A673 (cell line): ENCODE data around the gene KHK. TPM values are rescaled to one million over a fixed set of nuclear protein-coding genes. Genes with fewer than 3 reads are reported as not detected.

Source experiments
- BruUV-seq: library from RNA; stranded (reverse); fragments of 400-500 nt; replicated peaks from 2 replicates; lab custom pipeline; 2021; lab: Mats Ljungman, UMichigan
- CTCF ChIA-PET: fragments of 300-600 bp; sonication (Branson Sonifier 250); formaldehyde crosslinking; loops from one replicate; lab custom pipeline; 2022; ENCODE audit warnings: antibody characterized with exemption; lab: Charles Lee
- POLR2A ChIA-PET: fragments of 300-600 bp; sonication (Branson Sonifier 250); formaldehyde crosslinking; loops from one replicate; lab custom pipeline; 2022; ENCODE audit warnings: antibody characterized with exemption; ENCODE audit not compliant: low non-redundant PET; lab: Charles Lee
- DNase-seq: peaks from one replicate; pipeline ENCODE4 v3.0.0-alpha.2; 2015; ENCODE audit warnings: low spot score
- H3K27ac ChIP-seq: fragments of 200-600 bp; sonication (generic); 2 replicates; pipeline ENCODE4 v1.5.1; 2016; ENCODE audit warnings: mixed run types, low read depth, mild to moderate bottlenecking, mixed read lengths, antibody characterized with exemption, low read length; ENCODE audit not compliant: poor library complexity, severe bottlenecking
- H3K27me3 ChIP-seq: fragments of 200-600 bp; sonication (generic); replicated peaks from 2 replicates; pipeline ENCODE4 v1.6.1; 2017; ENCODE audit warnings: mixed run types, low read depth, mild to moderate bottlenecking, mixed read lengths, antibody characterized with exemption, low read length; ENCODE audit not compliant: insufficient read depth, poor library complexity
- H3K36me3 ChIP-seq: fragments of 200-600 bp; sonication (generic); 2 replicates; pipeline ENCODE4 v1.6.1; 2016; ENCODE audit warnings: mixed run types, mild to moderate bottlenecking, mixed read lengths, antibody characterized with exemption, low read length; ENCODE audit not compliant: insufficient read depth, poor library complexity, severe bottlenecking
- H3K4me1 ChIP-seq: fragments of 200-600 bp; sonication (generic); 2 replicates; pipeline ENCODE4 v1.6.1; 2017; ENCODE audit warnings: mixed run types, mild to moderate bottlenecking, mixed read lengths, antibody characterized with exemption, low read length; ENCODE audit not compliant: insufficient read depth, poor library complexity, severe bottlenecking
- H3K4me3 ChIP-seq: fragments of 200-600 bp; sonication (generic); 2 replicates; pipeline ENCODE4 v1.5.1; 2016; ENCODE audit warnings: low read depth, mixed run types, mild to moderate bottlenecking, mixed read lengths, low read length; ENCODE audit not compliant: poor library complexity, severe bottlenecking
- H3K9me3 ChIP-seq: fragments of 200-600 bp; sonication (generic); 2 replicates; pipeline ENCODE4 v1.6.1; 2016; ENCODE audit warnings: mixed run types, low read depth, mild to moderate bottlenecking, mixed read lengths, antibody characterized with exemption, low read length; ENCODE audit not compliant: poor library complexity, severe bottlenecking
- CTCF ChIP-seq: fragments of 300-800, 200-600 bp; sonication (generic); conservative IDR thresholded peaks from 2 replicates; pipeline ENCODE4 v1.5.1; 2017; ENCODE audit warnings: low read depth, mild to moderate bottlenecking, antibody characterized with exemption, low read length, moderate library complexity, mixed read lengths
- EZH2 ChIP-seq: fragments of 200-600 bp; sonication (generic); IDR thresholded peaks from 2 replicates; pipeline ENCODE4 v1.6.1; 2017; ENCODE audit warnings: borderline replicate concordance, low read depth, mild to moderate bottlenecking, mixed read lengths, antibody characterized with exemption, low read length; ENCODE audit not compliant: poor library complexity, severe bottlenecking
- intact Hi-C: fragments of 100-400 bp; cut with micrococcal nuclease; formaldehyde crosslinking; loops from one replicate; pipeline ENCODE4 v1.10.0; 2022; ENCODE audit not compliant: unreplicated experiment
- total RNA-seq: library from RNA; stranded (reverse); gene quantifications from 2 replicates; pipeline ENCODE4 v1.2.3, GENCODE V29; 2021

The KHK gene
- total RNA-seq, 1 experiment from 2014 or later: 40.2 TPM

GRCh38 chr2:27065128-27065527 lies 21.4 kb upstream of the KHK start:
- Histone ChIP-seq H3K9me3 (no peaks in the 10 kb centered on the region), H3K27ac (no peak overlapping the region), H3K4me3 (no peak overlapping the region), H3K36me3 (peaks cover 19% of the 10 kb centered on the region), H3K27me3 (no peaks in the 10 kb centered on the region), H3K4me1 (peaks cover 6% of the 10 kb centered on the region)
- CTCF ChIA-PET: no interaction called here
- POLR2A ChIA-PET: interaction anchor here (0.7 kb wide), 1 partner anchor 278 kb away, joined by 9 read pairs; no protein-coding TSS in a partner anchor
- BruUV-seq: no TSS peak
- no peak for DNase-seq
- intact Hi-C loops: no loop called here
- no peak for TF ChIP-seq EZH2
- no peak for TF ChIP-seq CTCF

GRCh38 chr2:27067385-27067784 lies 19.2 kb upstream of the KHK start:
- H3K4me3 ChIP-seq: no peak overlapping the region
- H3K9me3 ChIP-seq: no peaks in the 10 kb centered on the region
- peaks cover 16% of the 10 kb centered on the region for H3K4me1 ChIP-seq
- ChIA-PET POLR2A (interaction anchor here (0.6 kb wide), 2 partner anchors 17 to 500 kb away, joined by 3 to 5 read pairs; no protein-coding TSS in a partner anchor), CTCF (no interaction called here)
- no TSS peak for BruUV-seq
- no peaks in the 10 kb centered on the region for H3K27me3 ChIP-seq
- intact Hi-C loops: no loop called here
- H3K27ac ChIP-seq: no peak overlapping the region
- peaks cover 21% of the 10 kb centered on the region for H3K36me3 ChIP-seq
- no peak for DNase-seq
- TF ChIP-seq EZH2: no peak
- TF ChIP-seq CTCF: no peak

- Histone ChIP-seq H3K36me3 (peaks cover 21% of the 10 kb centered on the region), H3K27ac (peak overlapping the region; percentile 14), H3K4me3 (no peak overlapping the region), H3K9me3 (no peaks in the 10 kb centered on the region), H3K4me1 (peaks cover 30% of the 10 kb centered on the region), H3K27me3 (no peaks in the 10 kb centered on the region)
- ChIA-PET CTCF (interaction anchor here (0.5 kb wide), 1 partner anchor 53 kb away, joined by 5 read pairs; no protein-coding TSS in a partner anchor), POLR2A (no interaction called here)
- intact Hi-C loops: no loop called here
- no peak for TF ChIP-seq CTCF
- TF ChIP-seq EZH2: no peak
- BruUV-seq: no TSS peak
- no peak for DNase-seq
These were observed 17.1 kb upstream of the KHK start for GRCh38 chr2:27069436-27069835.
